ENCODE results near the gene COL27A1. TPM values are rescaled to one million over a fixed set of nuclear protein-coding genes. Genes with fewer than 3 reads are reported as not detected.

The COL27A1 gene
- total RNA-seq, 1 experiment from 2014 or later: 12.0 TPM

GRCh38 chr9:114273461-114273881 lies 118.1 kb downstream of the COL27A1 start:
- intact Hi-C loops (cut with micrococcal nuclease): no loop called here

DNA sequence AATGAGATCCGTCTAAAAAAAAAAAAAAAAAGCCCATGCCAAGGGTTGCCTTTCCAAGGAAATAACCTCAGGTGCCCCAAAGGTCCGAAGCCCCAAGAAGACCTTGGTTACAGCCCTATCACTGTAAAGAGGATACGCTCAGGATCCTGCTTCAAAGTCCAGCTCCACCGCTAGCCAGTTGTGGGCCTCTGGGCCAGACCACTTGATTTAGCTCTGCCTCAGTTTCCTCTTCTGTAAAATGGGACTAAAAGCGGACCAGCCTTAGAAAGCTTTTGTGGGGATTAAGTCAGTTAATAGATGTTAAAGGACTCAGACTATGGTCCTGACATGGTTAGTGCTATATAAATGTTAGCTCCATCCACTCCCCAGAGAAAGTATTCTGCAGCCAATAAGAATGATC lies 118.9 kb downstream of the COL27A1 start:
- RAD21 ChIA-PET (ENCODE audit: low non-redundant PET in 1 of 2, low total read pairs in 2 of 2, uncharacterized antibody in 2 of 2, unreplicated experiment in 2 of 2): interaction anchor here in 1 of 2 experiments (1.1 kb wide), 1 partner anchor 17 kb away, joined by 3 read pairs; no protein-coding TSS in a partner anchor
- POLR2A ChIA-PET: no interaction called here
- H3K9me3 ChIP-seq (ENCODE audit: control insufficient read depth in 1 of 2, insufficient read depth in 1 of 2, low read depth in 1 of 2, low read length in 2 of 2): no peaks in the 10 kb centered on the region
- peaks cover 15 to 30% of the 10 kb centered on the region in 2 experiments for H3K4me1 ChIP-seq (ENCODE audit: control insufficient read depth in 1 of 2, insufficient read depth in 2 of 2, low read length in 2 of 2)
- ATAC-seq: no peak
- no peaks in the 10 kb centered on the region for H3K36me3 ChIP-seq (ENCODE audit: control insufficient read depth in 1 of 2, insufficient read depth in 2 of 2, low read length in 2 of 2)
- H2AFZ ChIP-seq (ENCODE audit: low read depth, low read length, poor library complexity, severe bottlenecking): no peak overlapping the region
- BruUV-seq (replicated peaks): no TSS peak
- intact Hi-C loops (cut with micrococcal nuclease): no loop called here
- no peak for DNase-seq (ENCODE audit: low read depth, low spot score)
- no peak overlapping the region for H3K4me2 ChIP-seq (ENCODE audit: low read length)
- no peaks in the 10 kb centered on the region for H4K20me1 ChIP-seq (ENCODE audit: insufficient read depth)
- no peak overlapping the region for H3K27ac ChIP-seq (ENCODE audit: low read depth, low read length)
- H3K79me2 ChIP-seq (ENCODE audit: insufficient read depth, low read length): no peaks in the 10 kb centered on the region
- no peak overlapping the region for H3K4me3 ChIP-seq (replicated peaks in 1 of 2; ENCODE audit: low read depth in 1 of 2, low read length in 2 of 2)
- no peak for TF ChIP-seq SRF (IDR thresholded peaks at IDR 0.05; ENCODE audit: low read depth)
- TF ChIP-seq JUND (IDR thresholded peaks at IDR 0.05): no peak
- TF ChIP-seq EZH2phosphoT487 (IDR thresholded peaks at IDR 0.05; ENCODE audit: borderline replicate concordance): no peak
- no peak for TF ChIP-seq RAD21 (IDR thresholded peaks at IDR 0.05; ENCODE audit: low read depth)
- no peak for TF ChIP-seq YY1 (IDR thresholded peaks at IDR 0.05; ENCODE audit: extremely low read depth, insufficient replicate concordance, low read depth, low read length)
- TF ChIP-seq EGR1 (IDR thresholded peaks at IDR 0.05; ENCODE audit: low read depth): no peak
- TF ChIP-seq, protein P1, sequence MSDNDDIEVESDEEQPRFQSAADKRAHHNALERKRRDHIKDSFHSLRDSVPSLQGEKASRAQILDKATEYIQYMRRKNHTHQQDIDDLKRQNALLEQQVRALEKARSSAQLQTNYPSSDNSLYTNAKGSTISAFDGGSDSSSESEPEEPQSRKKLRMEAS (IDR thresholded peaks at IDR 0.05): no peak
- no peaks in the 10 kb centered on the region for H3K9me2 ChIP-seq (ENCODE audit: insufficient read depth)
- H3K9ac ChIP-seq (ENCODE audit: low read length): no peak overlapping the region
- H3K27me3 ChIP-seq (ENCODE audit: insufficient read depth, low read length): no peaks in the 10 kb centered on the region
- CTCF ChIA-PET: interaction anchor here (1.8 kb wide), 1 partner anchor 166 kb away, joined by 5 read pairs; no protein-coding TSS in a partner anchor

More at GRCh38 chr9:114273461-114273881, 118.1 kb downstream of the COL27A1 start:
- Histone ChIP-seq H3K4me2 (ENCODE audit: low read length) (no peak overlapping the region), H3K9me2 (ENCODE audit: insufficient read depth) (no peaks in the 10 kb centered on the region), H3K4me1 (ENCODE audit: control insufficient read depth in 1 of 2, insufficient read depth in 2 of 2, low read length in 2 of 2) (peaks cover 9 to 22% of the 10 kb centered on the region in 2 experiments), H3K9ac (ENCODE audit: low read length) (no peak overlapping the region), H3K4me3 (replicated peaks in 1 of 2; ENCODE audit: low read depth in 1 of 2, low read length in 2 of 2) (no peak overlapping the region), H3K27ac (ENCODE audit: low read depth, low read length) (no peak overlapping the region), H3K36me3 (ENCODE audit: control insufficient read depth in 1 of 2, insufficient read depth in 2 of 2, low read length in 2 of 2) (no peaks in the 10 kb centered on the region), H2AFZ (ENCODE audit: low read depth, low read length, poor library complexity, severe bottlenecking) (no peak overlapping the region), H3K79me2 (ENCODE audit: insufficient read depth, low read length) (no peaks in the 10 kb centered on the region), H4K20me1 (ENCODE audit: insufficient read depth) (no peaks in the 10 kb centered on the region), H3K27me3 (ENCODE audit: insufficient read depth, low read length) (no peaks in the 10 kb centered on the region), H3K9me3 (ENCODE audit: control insufficient read depth in 1 of 2, insufficient read depth in 1 of 2, low read depth in 1 of 2, low read length in 2 of 2) (no peaks in the 10 kb centered on the region)
- POLR2A ChIA-PET: no interaction called here
- BruUV-seq (replicated peaks): no TSS peak
- CTCF ChIA-PET: interaction anchor here (0.9 to 1.8 kb wide), 2 partner anchors 9 to 165 kb away, joined by 3 to 5 read pairs; no protein-coding TSS in a partner anchor
- DNase-seq (ENCODE audit: low read depth, low spot score) (no peak), ATAC-seq (no peak)
- RAD21 ChIA-PET (ENCODE audit: low non-redundant PET in 1 of 2, low total read pairs in 2 of 2, uncharacterized antibody in 2 of 2, unreplicated experiment in 2 of 2): no interaction called here
- TF ChIP-seq FOSL1 (IDR thresholded peaks at IDR 0.05; ENCODE audit: low read depth) (no peak), EZH2phosphoT487 (IDR thresholded peaks at IDR 0.05; ENCODE audit: borderline replicate concordance) (no peak), CBX3 (IDR thresholded peaks at IDR 0.05; ENCODE audit: low read depth) (no peak), JUND (IDR thresholded peaks at IDR 0.05) (no peak), SIN3A (IDR thresholded peaks at IDR 0.05; ENCODE audit: low read depth) (no peak), POLR2A (IDR thresholded peaks at IDR 0.05; ENCODE audit: borderline replicate concordance, extremely low read depth, insufficient read depth, insufficient read length) (no peak), ELF1 (IDR thresholded peaks at IDR 0.05; ENCODE audit: borderline replicate concordance, low read depth) (no peak)
- TF ChIP-seq, protein P1 (IDR thresholded peaks at IDR 0.05): no peak
- TF ChIP-seq, protein P2, sequence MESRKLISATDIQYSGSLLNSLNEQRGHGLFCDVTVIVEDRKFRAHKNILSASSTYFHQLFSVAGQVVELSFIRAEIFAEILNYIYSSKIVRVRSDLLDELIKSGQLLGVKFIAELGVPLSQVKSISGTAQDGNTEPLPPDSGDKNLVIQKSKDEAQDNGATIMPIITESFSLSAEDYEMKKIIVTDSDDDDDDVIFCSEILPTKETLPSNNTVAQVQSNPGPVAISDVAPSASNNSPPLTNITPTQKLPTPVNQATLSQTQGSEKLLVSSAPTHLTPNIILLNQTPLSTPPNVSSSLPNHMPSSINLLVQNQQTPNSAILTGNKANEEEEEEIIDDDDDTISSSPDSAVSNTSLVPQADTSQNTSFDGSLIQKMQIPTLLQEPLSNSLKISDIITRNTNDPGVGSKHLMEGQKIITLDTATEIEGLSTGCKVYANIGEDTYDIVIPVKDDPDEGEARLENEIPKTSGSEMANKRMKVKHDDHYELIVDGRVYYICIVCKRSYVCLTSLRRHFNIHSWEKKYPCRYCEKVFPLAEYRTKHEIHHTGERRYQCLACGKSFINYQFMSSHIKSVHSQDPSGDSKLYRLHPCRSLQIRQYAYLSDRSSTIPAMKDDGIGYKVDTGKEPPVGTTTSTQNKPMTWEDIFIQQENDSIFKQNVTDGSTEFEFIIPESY (IDR thresholded peaks at IDR 0.05; ENCODE audit: extremely low read depth, insufficient replicate concordance, low read length): no peak

All from HCT116 (cell line).